Tibial artery (tissue), 4 donors: ENCODE results near the gene RAB44.

Experiments
- DNase-seq, 2 donors: peaks; one replicate each; pipeline ENCODE4 v3.0.0-alpha.2; 2019
- H3K27ac ChIP-seq, 2 donors: fragments of 200-600 bp; sonication (generic) in 1 of 2; 1 replicate in 1 of 2; 2 replicates in 1 of 2; pipeline ENCODE4 v1.5.1; 2018 to 2019; ENCODE audit warnings: mild to moderate bottlenecking in 1 of 2
- H3K27me3 ChIP-seq, 2 donors: fragments of 200-600 bp; sonication (generic) in 1 of 2; one replicate each; pipeline versions ENCODE4 v1.5.1 to v1.6.0; 2016 to 2019
- H3K36me3 ChIP-seq, 3 donors: fragments of 200-600 bp; sonication (generic) in 2 of 3; one replicate each; pipeline ENCODE4 v1.5.1; 2016 to 2019; ENCODE audit warnings: mild to moderate bottlenecking in 2 of 3
- H3K4me1 ChIP-seq, 4 donors: fragments of 200-600 bp; sonication (generic) in 2 of 4; 1 replicate in 3 of 4; 2 replicates in 1 of 4; pipeline ENCODE4 v1.5.1; 2016 to 2019
- H3K4me3 ChIP-seq, 2 donors: fragments of 200-600 bp; sonication (generic) in 1 of 2; 1 replicate in 1 of 2; 2 replicates in 1 of 2; pipeline ENCODE4 v1.5.1; 2018 to 2019; ENCODE audit warnings: mild to moderate bottlenecking in 2 of 2
- H3K9me3 ChIP-seq, 3 donors: fragments of 200-600 bp; sonication (generic) in 1 of 3; one replicate each; pipeline ENCODE4 v1.5.1; 2016 to 2019
- CTCF ChIP-seq, 2 experiments: fragments of 200-600 bp in 1 of 2; fragments of 450-650 bp in 1 of 2; IDR thresholded peaks; one replicate each; pipeline ENCODE4 v1.5.1; 2017 to 2019; ENCODE audit warnings: antibody characterized with exemption in 2 of 2, mild to moderate bottlenecking in 1 of 2, moderate library complexity in 1 of 2
- intact Hi-C: fragments of 100-400 bp; cut with DNase I; formaldehyde crosslinking; loops from one replicate; pipeline ENCODE4 v1.15.0; 2023; ENCODE audit warnings: low total_unique reads

RAB44 gene

GRCh38 chr6:36752187-36752885, 54.7 kb downstream of the RAB44 start:
- Histone ChIP-seq H3K27ac (no peak overlapping the region), H3K36me3 (no peaks in the 10 kb centered on the region), H3K9me3 (peaks cover 0 to 15% (median 4%) of the 10 kb centered on the region in 3 donors), H3K27me3 (no peaks in the 10 kb centered on the region), H3K4me3 (no peak overlapping the region), H3K4me1 (no peaks in the 10 kb centered on the region)
- intact Hi-C loops = no loop called here
- DNase-seq = no peak
- TF ChIP-seq CTCF (IDR thresholded peaks at IDR 0.05) = no peak

GRCh38 chr6:36752886-36753506, 55.4 kb downstream of the RAB44 start:
- intact Hi-C loops = no loop called here

GRCh38 chr6:36753671-36754405, 56.2 kb downstream of the RAB44 start:
- Histone ChIP-seq H3K4me3 (no peak overlapping the region), H3K9me3 (peaks cover 0 to 10% (median 1%) of the 10 kb centered on the region in 3 donors), H3K27me3 (no peaks in the 10 kb centered on the region), H3K36me3 (no peaks in the 10 kb centered on the region), H3K4me1 (peaks cover 0 to 2% (median 0%) of the 10 kb centered on the region in 4 donors), H3K27ac (no peak overlapping the region)
- no peak for TF ChIP-seq CTCF (IDR thresholded peaks at IDR 0.05)
- DNase-seq = no peak
- intact Hi-C loops = no loop called here

More at GRCh38 chr6:36752886-36753506, 55.4 kb downstream of the RAB44 start:
- H3K27ac ChIP-seq = no peak overlapping the region
- no peak for TF ChIP-seq CTCF (IDR thresholded peaks at IDR 0.05)
- peak in 1 of 2 donors; percentile 51 for DNase-seq
- H3K4me3 ChIP-seq = no peak overlapping the region
- no peaks in the 10 kb centered on the region for H3K4me1 ChIP-seq
- H3K36me3 ChIP-seq = no peaks in the 10 kb centered on the region
- peaks cover 0 to 15% (median 4%) of the 10 kb centered on the region in 3 donors for H3K9me3 ChIP-seq
- no peaks in the 10 kb centered on the region for H3K27me3 ChIP-seq

- DNase-seq = no peak
- intact Hi-C loops = no loop called here
- Histone ChIP-seq H3K4me3 (no peak overlapping the region), H3K36me3 (no peaks in the 10 kb centered on the region), H3K9me3 (peaks cover 0 to 7% (median 0%) of the 10 kb centered on the region in 3 donors), H3K4me1 (peaks cover 0 to 7% (median 3%) of the 10 kb centered on the region in 4 donors), H3K27ac (no peak overlapping the region), H3K27me3 (no peaks in the 10 kb centered on the region)
- TF ChIP-seq CTCF (IDR thresholded peaks at IDR 0.05) = no peak
Measured at GRCh38 chr6:36754582-36755434, 57.2 kb downstream of the RAB44 start.
